DOHH2 (cell line): ENCODE results near the gene ZNF106.

ENCODE experiments used
- H3F3A ChIP-seq: fragments of 200-600 bp; sonication (generic), shearing (Covaris generic); 2 replicates; pipeline ENCODE4 v1.6.0; 2016; ENCODE audit warnings: antibody characterized with exemption, mild to moderate bottlenecking; ENCODE audit not compliant: control insufficient read depth, insufficient read depth
- H3K27ac ChIP-seq: fragments of 200-600 bp; sonication (generic); 2 replicates; pipeline ENCODE4 v1.5.1; 2014; ENCODE audit warnings: low read depth, mild to moderate bottlenecking, low read length, moderate library complexity
- H3K27me3 ChIP-seq: fragments of 200-600 bp; sonication (generic); 2 replicates; pipeline ENCODE4 v1.6.1; 2014; ENCODE audit warnings: mild to moderate bottlenecking, low read length, mixed read lengths; ENCODE audit not compliant: control insufficient read depth
- H3K36me3 ChIP-seq: fragments of 200-600 bp; sonication (generic); 2 replicates; pipeline ENCODE4 v1.6.1; 2014; ENCODE audit warnings: mild to moderate bottlenecking, low read length, moderate library complexity, mixed read lengths; ENCODE audit not compliant: control insufficient read depth
- H3K4me1 ChIP-seq: fragments of 200-600 bp; sonication (generic); 2 replicates; pipeline ENCODE4 v1.6.1; 2014; ENCODE audit warnings: mild to moderate bottlenecking, low read length, mixed read lengths; ENCODE audit not compliant: control insufficient read depth
- H3K4me2 ChIP-seq: fragments of 200-600 bp; sonication (generic); 2 replicates; pipeline ENCODE4 v1.6.0; 2014; ENCODE audit warnings: mild to moderate bottlenecking, low read length, moderate library complexity
- H3K4me3 ChIP-seq: fragments of 200-600 bp; sonication (generic); 2 replicates; pipeline ENCODE4 v1.5.1; 2014; ENCODE audit warnings: mild to moderate bottlenecking, low read length, mixed read lengths
- H3K79me2 ChIP-seq: fragments of 200-600 bp; sonication (generic); 2 replicates; pipeline ENCODE4 v1.6.1; 2014; ENCODE audit warnings: mild to moderate bottlenecking, low read length, mixed read lengths; ENCODE audit not compliant: control insufficient read depth
- H3K9me2 ChIP-seq: fragments of 200-600 bp; sonication (generic); replicated peaks from 2 replicates; pipeline ENCODE4 v1.6.1; 2014; ENCODE audit warnings: mild to moderate bottlenecking, low read length, mixed read lengths; ENCODE audit not compliant: control insufficient read depth
- H3K9me3 ChIP-seq: fragments of 200-600 bp; sonication (generic); 2 replicates; pipeline ENCODE4 v1.6.1; 2014; ENCODE audit warnings: antibody characterized with exemption, low read length, mixed read lengths; ENCODE audit not compliant: control insufficient read depth, insufficient read depth
- H4K20me1 ChIP-seq: fragments of 200-600 bp; sonication (generic); 2 replicates; pipeline ENCODE4 v1.6.0; 2014; ENCODE audit warnings: low read depth, mild to moderate bottlenecking, antibody characterized with exemption, low read length, moderate library complexity; ENCODE audit not compliant: control insufficient read depth, insufficient read depth
- EZH2phosphoT487 ChIP-seq: fragments of 200-600 bp; sonication (generic); IDR thresholded peaks from 2 replicates; pipeline ENCODE4 v1.6.1; 2017; ENCODE audit warnings: borderline replicate concordance, mild to moderate bottlenecking, antibody characterized with exemption, low read length, moderate library complexity, mixed read lengths
- TF ChIP-seq, protein P1 (sequence below): fragments of 200-600 bp; sonication (generic); IDR thresholded peaks from one replicate; pipeline ENCODE4 v1.5.1; 2014; ENCODE audit warnings: antibody characterized with exemption, mild to moderate bottlenecking, low read depth, low read length; ENCODE audit not compliant: poor library complexity, severe bottlenecking

Gene ZNF106

GRCh38 chr15:42411884-42412283, 79.1 kb downstream of the ZNF106 start:
- no peak overlapping the region for H3K27ac ChIP-seq

GRCh38 chr15:42409011-42409410, 81.9 kb downstream of the ZNF106 start:
- H3K27me3 ChIP-seq: no peaks in the 10 kb centered on the region
- TF ChIP-seq EZH2phosphoT487: no peak
- TF ChIP-seq, protein P1, sequence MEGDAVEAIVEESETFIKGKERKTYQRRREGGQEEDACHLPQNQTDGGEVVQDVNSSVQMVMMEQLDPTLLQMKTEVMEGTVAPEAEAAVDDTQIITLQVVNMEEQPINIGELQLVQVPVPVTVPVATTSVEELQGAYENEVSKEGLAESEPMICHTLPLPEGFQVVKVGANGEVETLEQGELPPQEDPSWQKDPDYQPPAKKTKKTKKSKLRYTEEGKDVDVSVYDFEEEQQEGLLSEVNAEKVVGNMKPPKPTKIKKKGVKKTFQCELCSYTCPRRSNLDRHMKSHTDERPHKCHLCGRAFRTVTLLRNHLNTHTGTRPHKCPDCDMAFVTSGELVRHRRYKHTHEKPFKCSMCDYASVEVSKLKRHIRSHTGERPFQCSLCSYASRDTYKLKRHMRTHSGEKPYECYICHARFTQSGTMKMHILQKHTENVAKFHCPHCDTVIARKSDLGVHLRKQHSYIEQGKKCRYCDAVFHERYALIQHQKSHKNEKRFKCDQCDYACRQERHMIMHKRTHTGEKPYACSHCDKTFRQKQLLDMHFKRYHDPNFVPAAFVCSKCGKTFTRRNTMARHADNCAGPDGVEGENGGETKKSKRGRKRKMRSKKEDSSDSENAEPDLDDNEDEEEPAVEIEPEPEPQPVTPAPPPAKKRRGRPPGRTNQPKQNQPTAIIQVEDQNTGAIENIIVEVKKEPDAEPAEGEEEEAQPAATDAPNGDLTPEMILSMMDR: no peak
- H3K79me2 ChIP-seq: no peaks in the 10 kb centered on the region
- no peaks in the 10 kb centered on the region for H3K9me2 ChIP-seq
- no peaks in the 10 kb centered on the region for H3K4me1 ChIP-seq
- no peak overlapping the region for H3K27ac ChIP-seq
- H3K4me3 ChIP-seq: no peak overlapping the region
- no peak overlapping the region for H3K4me2 ChIP-seq
- no peaks in the 10 kb centered on the region for H3F3A ChIP-seq
- no peaks in the 10 kb centered on the region for H3K36me3 ChIP-seq
- no peaks in the 10 kb centered on the region for H3K9me3 ChIP-seq
- no peaks in the 10 kb centered on the region for H4K20me1 ChIP-seq

More at GRCh38 chr15:42411884-42412283, 79.1 kb downstream of the ZNF106 start:
- Histone ChIP-seq H3K9me3 (no peaks in the 10 kb centered on the region), H3K36me3 (peaks cover 15% of the 10 kb centered on the region), H3K9me2 (no peaks in the 10 kb centered on the region), H3K4me3 (no peak overlapping the region), H3K27me3 (no peaks in the 10 kb centered on the region), H3F3A (no peaks in the 10 kb centered on the region), H3K79me2 (no peaks in the 10 kb centered on the region), H3K4me1 (no peaks in the 10 kb centered on the region), H3K4me2 (no peak overlapping the region), H4K20me1 (no peaks in the 10 kb centered on the region)
- TF ChIP-seq, protein P1: no peak
- TF ChIP-seq EZH2phosphoT487: no peak

GRCh38 chr15:42408178-42408577, 82.8 kb downstream of the ZNF106 start:
- no peaks in the 10 kb centered on the region for H3F3A ChIP-seq
- H3K27ac ChIP-seq: no peak overlapping the region
- H4K20me1 ChIP-seq: no peaks in the 10 kb centered on the region
- TF ChIP-seq EZH2phosphoT487: no peak
- TF ChIP-seq, protein P1: no peak
- no peak overlapping the region for H3K4me3 ChIP-seq
- H3K9me3 ChIP-seq: no peaks in the 10 kb centered on the region
- H3K9me2 ChIP-seq: no peaks in the 10 kb centered on the region
- no peaks in the 10 kb centered on the region for H3K4me1 ChIP-seq
- H3K79me2 ChIP-seq: no peaks in the 10 kb centered on the region
- H3K27me3 ChIP-seq: no peaks in the 10 kb centered on the region
- H3K36me3 ChIP-seq: no peaks in the 10 kb centered on the region
- H3K4me2 ChIP-seq: no peak overlapping the region
